ENCODE data around the gene CCDC158.
"Not testable (repeated sequence)": the region's sequence is repeated elsewhere in the genome, so short reads cannot be mapped to it uniquely, and the experiment has no call there.

CCDC158 gene

DNA sequence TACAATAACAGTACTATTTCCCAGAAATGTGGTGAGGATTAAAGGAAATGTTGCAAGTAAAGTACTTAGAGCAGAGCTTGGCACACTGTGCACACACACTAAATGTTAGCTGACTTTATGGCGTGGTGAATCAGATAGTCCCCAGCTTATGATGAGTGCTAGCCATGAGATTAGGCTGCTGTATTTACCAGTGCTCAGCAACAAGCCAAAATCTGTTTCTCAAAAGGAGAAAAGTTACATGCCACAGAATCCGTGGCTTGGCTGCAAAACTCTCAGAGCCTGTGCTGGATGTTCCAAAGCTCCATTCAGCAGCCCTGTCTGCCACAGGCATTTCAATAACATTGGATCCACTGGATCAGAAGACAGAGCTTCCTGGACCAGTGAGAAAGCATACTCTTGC, 127.2 kb downstream of the CCDC158 start:
- Histone ChIP-seq H3K4me3 (ENCODE audit: low read depth, low read length, poor library complexity, severe bottlenecking) (no peak overlapping the region), H3K27me3 (ENCODE audit: insufficient read depth, low read length) (no peaks in the 10 kb centered on the region), H4K20me1 (ENCODE audit: insufficient read depth, low read length) (no peaks in the 10 kb centered on the region), H3K4me2 (ENCODE audit: low read length) (no peak overlapping the region), H3K79me2 (ENCODE audit: insufficient read depth, low read length) (no peaks in the 10 kb centered on the region), H2AFZ (ENCODE audit: low read length) (no peak overlapping the region), H3K9ac (ENCODE audit: low read length) (no peak overlapping the region), H3K36me3 (ENCODE audit: insufficient read depth, low read length) (no peaks in the 10 kb centered on the region), H3K4me1 (ENCODE audit: insufficient read depth, low read length, severe bottlenecking) (no peaks in the 10 kb centered on the region), H3K9me2 (ENCODE audit: low read depth, low read length) (no peaks in the 10 kb centered on the region), H3K9me3 (ENCODE audit: low read length) (no peaks in the 10 kb centered on the region), H3F3A (ENCODE audit: insufficient read depth, low read length) (no peaks in the 10 kb centered on the region), H3K27ac (ENCODE audit: low read depth, low read length, poor library complexity, severe bottlenecking) (no peak overlapping the region)
- TF ChIP-seq, protein P1, sequence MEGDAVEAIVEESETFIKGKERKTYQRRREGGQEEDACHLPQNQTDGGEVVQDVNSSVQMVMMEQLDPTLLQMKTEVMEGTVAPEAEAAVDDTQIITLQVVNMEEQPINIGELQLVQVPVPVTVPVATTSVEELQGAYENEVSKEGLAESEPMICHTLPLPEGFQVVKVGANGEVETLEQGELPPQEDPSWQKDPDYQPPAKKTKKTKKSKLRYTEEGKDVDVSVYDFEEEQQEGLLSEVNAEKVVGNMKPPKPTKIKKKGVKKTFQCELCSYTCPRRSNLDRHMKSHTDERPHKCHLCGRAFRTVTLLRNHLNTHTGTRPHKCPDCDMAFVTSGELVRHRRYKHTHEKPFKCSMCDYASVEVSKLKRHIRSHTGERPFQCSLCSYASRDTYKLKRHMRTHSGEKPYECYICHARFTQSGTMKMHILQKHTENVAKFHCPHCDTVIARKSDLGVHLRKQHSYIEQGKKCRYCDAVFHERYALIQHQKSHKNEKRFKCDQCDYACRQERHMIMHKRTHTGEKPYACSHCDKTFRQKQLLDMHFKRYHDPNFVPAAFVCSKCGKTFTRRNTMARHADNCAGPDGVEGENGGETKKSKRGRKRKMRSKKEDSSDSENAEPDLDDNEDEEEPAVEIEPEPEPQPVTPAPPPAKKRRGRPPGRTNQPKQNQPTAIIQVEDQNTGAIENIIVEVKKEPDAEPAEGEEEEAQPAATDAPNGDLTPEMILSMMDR (IDR thresholded peaks at IDR 0.05; ENCODE audit: low read length), result no peak
- TF ChIP-seq EZH2 (IDR thresholded peaks at IDR 0.05; ENCODE audit: borderline replicate concordance, low read length), result no peak

- Histone ChIP-seq H3K36me3 (ENCODE audit: insufficient read depth, low read length) (no peaks in the 10 kb centered on the region), H3K4me3 (ENCODE audit: low read depth, low read length, poor library complexity, severe bottlenecking) (no peak overlapping the region), H3K27ac (ENCODE audit: low read depth, low read length, poor library complexity, severe bottlenecking) (no peak overlapping the region), H4K20me1 (ENCODE audit: insufficient read depth, low read length) (no peaks in the 10 kb centered on the region), H3F3A (ENCODE audit: insufficient read depth, low read length) (no peaks in the 10 kb centered on the region), H3K79me2 (ENCODE audit: insufficient read depth, low read length) (no peaks in the 10 kb centered on the region), H3K4me2 (ENCODE audit: low read length) (no peak overlapping the region), H3K27me3 (ENCODE audit: insufficient read depth, low read length) (no peaks in the 10 kb centered on the region), H3K9ac (ENCODE audit: low read length) (no peak overlapping the region), H3K4me1 (ENCODE audit: insufficient read depth, low read length, severe bottlenecking) (no peaks in the 10 kb centered on the region), H3K9me3 (ENCODE audit: low read length) (no peaks in the 10 kb centered on the region), H3K9me2 (ENCODE audit: low read depth, low read length) (no peaks in the 10 kb centered on the region), H2AFZ (ENCODE audit: low read length) (no peak overlapping the region)
- TF ChIP-seq, protein P1 (IDR thresholded peaks at IDR 0.05; ENCODE audit: low read length), result no peak
- no peak for TF ChIP-seq EZH2 (IDR thresholded peaks at IDR 0.05; ENCODE audit: borderline replicate concordance, low read length)
Measured at GRCh38 chr4:76292730-76293129, 128.2 kb downstream of the CCDC158 start.

DNA sequence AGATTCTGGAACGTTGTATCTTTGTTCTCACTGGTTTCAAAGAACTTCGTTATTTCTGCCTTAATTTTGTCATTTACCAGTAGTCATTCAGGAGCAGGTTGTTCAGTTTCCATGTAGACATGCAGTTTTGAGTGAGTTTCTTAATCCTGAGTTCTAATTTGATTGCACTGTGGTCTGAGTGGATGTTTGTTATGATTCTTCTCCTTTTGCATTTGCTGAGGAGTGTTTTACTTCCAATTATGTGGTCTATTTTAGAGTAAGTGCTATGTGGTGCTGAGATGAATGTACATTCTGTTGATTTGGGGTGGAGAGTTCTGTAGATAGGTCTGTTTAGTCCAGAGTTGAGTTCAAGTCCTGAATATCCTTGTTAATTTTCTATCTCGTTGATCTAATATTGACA, 133.1 kb downstream of the CCDC158 start:
- not testable (repeated sequence) for H3K4me2 ChIP-seq (ENCODE audit: low read length); H3K36me3 ChIP-seq (ENCODE audit: insufficient read depth, low read length); H3K4me1 ChIP-seq (ENCODE audit: insufficient read depth, low read length, severe bottlenecking); H3K9ac ChIP-seq (ENCODE audit: low read length); H3F3A ChIP-seq (ENCODE audit: insufficient read depth, low read length); H3K9me2 ChIP-seq (ENCODE audit: low read depth, low read length); H3K27me3 ChIP-seq (ENCODE audit: insufficient read depth, low read length); H3K4me3 ChIP-seq (ENCODE audit: low read depth, low read length, poor library complexity, severe bottlenecking); H3K27ac ChIP-seq (ENCODE audit: low read depth, low read length, poor library complexity, severe bottlenecking); H3K79me2 ChIP-seq (ENCODE audit: insufficient read depth, low read length); H3K9me3 ChIP-seq (ENCODE audit: low read length); H4K20me1 ChIP-seq (ENCODE audit: insufficient read depth, low read length); H2AFZ ChIP-seq (ENCODE audit: low read length)

DNA sequence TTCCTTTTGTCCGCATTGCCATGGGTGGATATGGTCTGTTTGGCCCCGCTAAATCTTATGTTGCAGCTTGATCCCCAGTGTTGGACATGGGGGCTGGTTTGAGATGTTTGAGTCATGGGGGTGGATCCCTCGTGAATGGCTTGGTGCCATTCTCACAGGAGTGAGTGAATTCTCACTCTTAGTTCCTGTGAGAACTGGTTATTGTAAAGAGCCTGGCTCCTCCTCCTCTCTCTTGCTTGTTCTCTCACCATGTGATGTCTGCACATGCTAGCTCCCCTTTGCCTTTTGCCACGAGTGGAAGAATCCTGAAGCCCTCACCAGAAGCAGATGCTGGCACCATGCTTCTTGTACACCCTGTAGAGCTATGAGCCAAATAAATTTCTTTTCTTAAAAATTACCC, 137.0 kb downstream of the CCDC158 start:
- no peak overlapping the region for H2AFZ ChIP-seq (ENCODE audit: low read length)
- H4K20me1 ChIP-seq (ENCODE audit: insufficient read depth, low read length), result no peaks in the 10 kb centered on the region
- no peaks in the 10 kb centered on the region for H3K9me3 ChIP-seq (ENCODE audit: low read length)
- H3K27ac ChIP-seq (ENCODE audit: low read depth, low read length, poor library complexity, severe bottlenecking), result no peak overlapping the region
- H3K27me3 ChIP-seq (ENCODE audit: insufficient read depth, low read length), result no peaks in the 10 kb centered on the region
- no peaks in the 10 kb centered on the region for H3K9me2 ChIP-seq (ENCODE audit: low read depth, low read length)
- H3K4me3 ChIP-seq (ENCODE audit: low read depth, low read length, poor library complexity, severe bottlenecking), result no peak overlapping the region
- TF ChIP-seq EZH2 (IDR thresholded peaks at IDR 0.05; ENCODE audit: borderline replicate concordance, low read length), result no peak
- TF ChIP-seq, protein P1 (IDR thresholded peaks at IDR 0.05; ENCODE audit: low read length), result no peak
- H3K9ac ChIP-seq (ENCODE audit: low read length), result no peak overlapping the region
- no peaks in the 10 kb centered on the region for H3F3A ChIP-seq (ENCODE audit: insufficient read depth, low read length)
- no peaks in the 10 kb centered on the region for H3K79me2 ChIP-seq (ENCODE audit: insufficient read depth, low read length)
- H3K4me1 ChIP-seq (ENCODE audit: insufficient read depth, low read length, severe bottlenecking), result no peaks in the 10 kb centered on the region
- no peak overlapping the region for H3K4me2 ChIP-seq (ENCODE audit: low read length)
- H3K36me3 ChIP-seq (ENCODE audit: insufficient read depth, low read length), result no peaks in the 10 kb centered on the region
